ENCODE measurements around the gene CYLD. TPM values are rescaled to one million over a fixed set of nuclear protein-coding genes. Genes with fewer than 3 reads are reported as not detected.

Gene CYLD
- total and polyA plus RNA-seq, 4 donors = 15.3 to 90.5 (median 26.0) TPM

DNA sequence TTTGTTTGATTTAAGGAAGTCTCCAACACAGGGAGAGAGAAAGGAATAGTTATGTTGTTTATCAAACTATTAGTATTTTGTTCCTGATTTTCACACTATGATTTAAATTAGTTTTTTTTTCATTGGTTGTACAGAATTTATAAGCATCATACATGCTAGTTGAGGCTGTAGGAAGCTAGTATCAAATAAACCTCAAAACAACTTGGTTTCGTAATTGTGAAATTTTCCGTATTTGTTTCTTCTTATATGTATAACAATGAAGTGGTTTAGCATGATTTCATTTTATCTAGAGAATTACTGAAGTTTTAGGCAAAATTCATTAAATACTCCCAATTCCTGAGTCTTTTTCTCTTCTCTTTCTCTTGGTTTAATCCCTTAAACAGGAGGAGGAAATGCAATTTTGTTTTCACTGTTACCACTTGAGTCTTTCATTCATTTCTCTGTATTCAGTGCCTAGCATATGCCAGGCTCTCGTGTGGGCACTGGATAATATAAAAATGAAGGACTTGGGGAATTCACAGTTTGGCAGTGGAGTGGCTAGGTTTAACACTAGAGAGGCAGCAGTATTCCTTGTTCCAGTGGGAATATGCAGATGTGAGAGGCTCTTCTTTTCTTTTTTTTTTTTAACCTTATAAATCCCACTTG lies 1.8 kb downstream of the CYLD start:
- TF ChIP-seq, protein P1, sequence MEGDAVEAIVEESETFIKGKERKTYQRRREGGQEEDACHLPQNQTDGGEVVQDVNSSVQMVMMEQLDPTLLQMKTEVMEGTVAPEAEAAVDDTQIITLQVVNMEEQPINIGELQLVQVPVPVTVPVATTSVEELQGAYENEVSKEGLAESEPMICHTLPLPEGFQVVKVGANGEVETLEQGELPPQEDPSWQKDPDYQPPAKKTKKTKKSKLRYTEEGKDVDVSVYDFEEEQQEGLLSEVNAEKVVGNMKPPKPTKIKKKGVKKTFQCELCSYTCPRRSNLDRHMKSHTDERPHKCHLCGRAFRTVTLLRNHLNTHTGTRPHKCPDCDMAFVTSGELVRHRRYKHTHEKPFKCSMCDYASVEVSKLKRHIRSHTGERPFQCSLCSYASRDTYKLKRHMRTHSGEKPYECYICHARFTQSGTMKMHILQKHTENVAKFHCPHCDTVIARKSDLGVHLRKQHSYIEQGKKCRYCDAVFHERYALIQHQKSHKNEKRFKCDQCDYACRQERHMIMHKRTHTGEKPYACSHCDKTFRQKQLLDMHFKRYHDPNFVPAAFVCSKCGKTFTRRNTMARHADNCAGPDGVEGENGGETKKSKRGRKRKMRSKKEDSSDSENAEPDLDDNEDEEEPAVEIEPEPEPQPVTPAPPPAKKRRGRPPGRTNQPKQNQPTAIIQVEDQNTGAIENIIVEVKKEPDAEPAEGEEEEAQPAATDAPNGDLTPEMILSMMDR (IDR thresholded peaks at IDR 0.05; ENCODE audit: control extremely low read depth, extremely low read depth) = no peak
- no peaks in the 10 kb centered on the region for H3K27me3 ChIP-seq (ENCODE audit: control insufficient read depth in 3 of 3, insufficient read depth in 3 of 3, low read length in 2 of 3)
- no peaks in the 10 kb centered on the region for H3K9me3 ChIP-seq (ENCODE audit: control insufficient read depth in 4 of 4, insufficient read depth in 3 of 4, low read length in 3 of 4)
- peak overlapping the region in 1 of 2 donors; percentile 38 for H3K27ac ChIP-seq (ENCODE audit: low read depth in 1 of 2, low read length in 1 of 2)
- H3K36me3 ChIP-seq (ENCODE audit: control insufficient read depth in 4 of 4, insufficient read depth in 4 of 4, low read length in 4 of 4) = no peaks in the 10 kb centered on the region
- H3K4me1 ChIP-seq (ENCODE audit: control insufficient read depth in 5 of 5, insufficient read depth in 5 of 5, low read length in 5 of 5) = peaks cover 3 to 24% (median 6%) of the 10 kb centered on the region in 5 donors
- peak overlapping the region in 1 of 2 donors; percentile 16 for H3K9ac ChIP-seq (ENCODE audit: insufficient read depth in 1 of 2, low read length in 2 of 2)
- ATAC-seq (ENCODE audit: insufficient read depth, low FRiP score) (no peak), DNase-seq (no peak)
- no peak overlapping the region for H3K4me3 ChIP-seq
- WGBS, 2 donors = 39 to 47% methylated on average over 3 of the region's 3 CpGs

DNA sequence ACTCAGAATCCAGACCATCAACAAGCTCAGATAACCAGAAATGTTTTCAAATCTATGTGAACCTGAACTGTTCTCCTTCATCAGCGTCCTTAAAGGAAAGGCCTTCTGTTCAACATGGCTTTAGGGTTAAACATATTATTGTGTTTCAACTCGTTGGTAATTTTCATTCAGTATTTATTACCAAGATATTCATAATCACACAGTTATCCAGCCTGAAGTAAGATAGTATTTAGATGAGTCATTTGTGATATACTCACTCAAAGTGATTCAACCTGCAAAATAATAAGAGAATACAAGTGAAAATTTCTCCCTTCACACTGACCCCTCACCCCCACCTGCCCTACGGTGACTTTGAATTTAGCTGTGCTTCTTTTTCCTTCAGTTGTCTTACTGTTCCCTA lies 3.0 kb downstream of the CYLD start:
- H3K4me3 ChIP-seq = no peak overlapping the region
- H3K4me1 ChIP-seq (ENCODE audit: control insufficient read depth in 5 of 5, insufficient read depth in 5 of 5, low read length in 5 of 5) = peaks cover 3 to 24% (median 6%) of the 10 kb centered on the region in 5 donors
- H3K36me3 ChIP-seq (ENCODE audit: control insufficient read depth in 4 of 4, insufficient read depth in 4 of 4, low read length in 4 of 4) = peaks cover 0 to 6% (median 1%) of the 10 kb centered on the region in 4 donors
- 65 to 72% methylated on average over 3 of the region's 3 CpGs for WGBS, 2 donors
- DNase-seq (no peak), ATAC-seq (ENCODE audit: insufficient read depth, low FRiP score) (no peak)
- TF ChIP-seq, protein P1 (IDR thresholded peaks at IDR 0.05; ENCODE audit: control extremely low read depth, extremely low read depth) = no peak
- H3K9ac ChIP-seq (ENCODE audit: insufficient read depth in 1 of 2, low read length in 2 of 2) = no peak overlapping the region
- H3K27me3 ChIP-seq (ENCODE audit: control insufficient read depth in 3 of 3, insufficient read depth in 3 of 3, low read length in 2 of 3) = no peaks in the 10 kb centered on the region
- no peak overlapping the region for H3K27ac ChIP-seq (ENCODE audit: low read depth in 1 of 2, low read length in 1 of 2)
- no peaks in the 10 kb centered on the region for H3K9me3 ChIP-seq (ENCODE audit: control insufficient read depth in 4 of 4, insufficient read depth in 3 of 4, low read length in 3 of 4)

DNA sequence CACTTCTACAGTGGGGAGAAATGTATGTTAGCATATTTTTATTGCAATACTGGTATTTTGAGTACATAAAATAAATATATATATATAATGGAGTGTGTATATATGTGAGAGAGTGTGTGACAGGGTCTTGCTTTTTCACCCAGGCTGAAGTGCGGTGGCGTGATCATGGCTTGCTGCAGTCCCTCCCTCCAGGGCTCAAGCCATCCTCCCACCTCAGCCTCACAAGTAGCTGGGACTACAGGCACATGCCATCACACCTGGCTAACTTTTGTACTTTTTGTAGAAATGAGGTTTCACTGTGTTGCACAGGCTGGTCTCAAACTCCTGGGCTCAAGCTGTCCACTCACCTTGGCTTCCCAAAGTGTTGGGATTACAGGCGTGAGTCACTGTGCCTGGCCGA lies 4.1 kb downstream of the CYLD start:
- 93 to 96% methylated on average over 4 of the region's 4 CpGs for WGBS, 2 donors

More for the DNA sequence above, 4.1 kb downstream of the CYLD start:
- no peak overlapping the region for H3K27ac ChIP-seq (ENCODE audit: low read depth in 1 of 2, low read length in 1 of 2)
- H3K36me3 ChIP-seq (ENCODE audit: control insufficient read depth in 4 of 4, insufficient read depth in 4 of 4, low read length in 4 of 4) = peaks cover 1 to 8% (median 5%) of the 10 kb centered on the region in 4 donors
- H3K27me3 ChIP-seq (ENCODE audit: control insufficient read depth in 3 of 3, insufficient read depth in 3 of 3, low read length in 2 of 3) = no peaks in the 10 kb centered on the region
- TF ChIP-seq, protein P1 (IDR thresholded peaks at IDR 0.05; ENCODE audit: control extremely low read depth, extremely low read depth) = no peak
- H3K4me1 ChIP-seq (ENCODE audit: control insufficient read depth in 5 of 5, insufficient read depth in 5 of 5, low read length in 5 of 5) = peaks cover 3 to 24% (median 6%) of the 10 kb centered on the region in 5 donors
- H3K9me3 ChIP-seq (ENCODE audit: control insufficient read depth in 4 of 4, insufficient read depth in 3 of 4, low read length in 3 of 4) = no peaks in the 10 kb centered on the region
- H3K4me3 ChIP-seq = no peak overlapping the region
- no peak for ATAC-seq (ENCODE audit: insufficient read depth, low FRiP score)
- no peak overlapping the region for H3K9ac ChIP-seq (ENCODE audit: insufficient read depth in 1 of 2, low read length in 2 of 2)
- no peak for DNase-seq

Measured in lung (tissue), 12 donors.